Stimulated activated naive CD4-positive, alpha-beta T cell (primary cell): Measurements from ENCODE around the gene CFAP141.
"Not testable (repeated sequence)": the region's sequence is repeated elsewhere in the genome, so short reads cannot be mapped to it uniquely, and the experiment has no call there.

Experiments
- DNase-seq, 6 experiments: peaks; one replicate each; lab custom pipeline; 2025; lab: John Stamatoyannopoulos, UW

Gene CFAP141

GRCh38 chr1:154206196-154206595 is at the start of gene CFAP141:
Gene CFAP141, minus strand, starts transcription at chr1:154206333. Its CDS starts 26 bp downstream, at chr1:154206307.
- peak in 1 of 6 experiments; percentile 3 for DNase-seq

- no peak for DNase-seq
Observed at GRCh38 chr1:154253671-154254070, 47.5 kb upstream of the CFAP141 start.

- DNase-seq = peak in 1 of 6 experiments; percentile 11
Observed at GRCh38 chr1:154241703-154242351, 35.7 kb upstream of the CFAP141 start.

GRCh38 chr1:154240294-154240833 is 34.2 kb upstream of the CFAP141 start:
- DNase-seq = no peak

- DNase-seq = no peak
Observed at GRCh38 chr1:154239491-154239890, 33.4 kb upstream of the CFAP141 start.

- DNase-seq = no peak
Observed at GRCh38 chr1:154237880-154238506, 31.9 kb upstream of the CFAP141 start.

GRCh38 chr1:154237435-154237834 is 31.3 kb upstream of the CFAP141 start:
- DNase-seq = no peak

GRCh38 chr1:154236855-154237254 is 30.7 kb upstream of the CFAP141 start:
- no peak for DNase-seq

GRCh38 chr1:154233127-154233526 is 27.0 kb upstream of the CFAP141 start:
- DNase-seq = not testable (repeated sequence)

- not testable (repeated sequence) for DNase-seq
Observed at GRCh38 chr1:154231112-154231511, 25.0 kb upstream of the CFAP141 start.

GRCh38 chr1:154225370-154225769 is 19.2 kb upstream of the CFAP141 start:
- DNase-seq = no peak

GRCh38 chr1:154223621-154224020 is 17.5 kb upstream of the CFAP141 start:
- DNase-seq = no peak

- no peak for DNase-seq
Observed at GRCh38 chr1:154222918-154223317, 16.8 kb upstream of the CFAP141 start.

- DNase-seq = no peak
Observed at GRCh38 chr1:154222518-154222917, 16.4 kb upstream of the CFAP141 start.

GRCh38 chr1:154221278-154222001 is 15.3 kb upstream of the CFAP141 start:
- DNase-seq = peak; percentile 55 to 77 (median 72)

- DNase-seq = no peak
Observed at GRCh38 chr1:154220970-154221277, 14.8 kb upstream of the CFAP141 start.

GRCh38 chr1:154220071-154220969 is 14.2 kb upstream of the CFAP141 start, which contains the start of gene UBAP2L:
Gene UBAP2L, plus strand, starts transcription at chr1:154220955. Its CDS starts 4,169 bp downstream, at chr1:154225124.
- DNase-seq = peak; percentile 93 to 99 (median 98)

- DNase-seq = no peak
Observed at GRCh38 chr1:154219541-154219940, 13.4 kb upstream of the CFAP141 start.

GRCh38 chr1:154218545-154218944 is 12.4 kb upstream of the CFAP141 start:
- DNase-seq = no peak

GRCh38 chr1:154213274-154213673 is 7.1 kb upstream of the CFAP141 start:
- no peak for DNase-seq

- no peak for DNase-seq
Observed at GRCh38 chr1:154212083-154212482, 6.0 kb upstream of the CFAP141 start.
